Glomerular visceral epithelial cell (primary cell): Measurements from ENCODE around the gene SLC45A1.
A peak's percentile ranks its signal among the peaks of the same experiment; 100 is the strongest.

Source experiments
- DNase-seq: peaks from one replicate; pipeline ENCODE4 v3.0.0-alpha.2; 2016; ENCODE audit errors: extremely low spot score

Gene SLC45A1

DNA sequence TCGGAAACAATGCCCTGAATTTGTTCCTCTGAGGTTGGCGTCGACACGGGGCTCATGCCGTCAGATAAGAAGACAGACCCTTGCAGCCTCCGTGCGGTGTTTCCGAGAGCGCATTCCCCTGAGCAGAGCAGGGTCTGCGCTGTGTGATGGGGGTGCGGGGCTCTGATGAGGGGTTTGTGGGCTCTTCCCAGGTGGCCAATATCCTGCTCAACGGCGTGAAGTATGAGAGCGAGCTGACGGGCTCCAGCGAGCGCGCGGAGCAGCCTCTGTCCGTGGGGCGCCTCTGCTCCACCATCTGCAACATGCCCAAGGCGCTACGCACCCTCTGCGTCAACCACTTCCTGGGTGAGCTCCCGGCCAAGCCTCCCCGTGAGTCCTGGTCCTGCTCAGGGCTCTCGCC, 17.3 kb downstream of the SLC45A1 start:
- DNase-seq, result no peak

GRCh38 chr1:8337776-8338525, 20.0 kb downstream of the SLC45A1 start:
- no peak for DNase-seq

- no peak for DNase-seq
Observed at GRCh38 chr1:8338526-8339202, 20.8 kb downstream of the SLC45A1 start.

GRCh38 chr1:8339203-8339600, 21.3 kb downstream of the SLC45A1 start:
- DNase-seq, result no peak

- DNase-seq, result no peak
Observed at GRCh38 chr1:8340448-8340847, 22.5 kb downstream of the SLC45A1 start.

DNA sequence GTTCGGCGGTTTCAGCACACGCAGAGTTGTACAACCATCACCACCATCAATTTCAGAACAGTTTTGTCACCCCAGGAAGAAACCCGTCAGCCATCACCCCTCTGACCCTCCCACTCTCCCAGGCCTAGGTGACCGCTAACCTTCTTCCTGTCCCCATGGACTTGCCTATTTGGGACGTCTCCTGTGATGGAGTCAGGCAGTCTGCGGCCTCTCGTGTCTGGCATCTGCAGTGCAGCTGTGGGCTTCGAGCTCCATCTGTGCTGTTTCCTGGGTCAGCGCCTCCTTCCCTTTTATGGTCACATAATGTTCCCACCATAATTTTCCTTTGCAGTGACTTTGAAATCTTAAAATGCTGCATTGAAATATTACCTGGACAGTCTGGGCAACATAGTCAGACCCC, 24.4 kb downstream of the SLC45A1 start:
- no peak for DNase-seq

DNA sequence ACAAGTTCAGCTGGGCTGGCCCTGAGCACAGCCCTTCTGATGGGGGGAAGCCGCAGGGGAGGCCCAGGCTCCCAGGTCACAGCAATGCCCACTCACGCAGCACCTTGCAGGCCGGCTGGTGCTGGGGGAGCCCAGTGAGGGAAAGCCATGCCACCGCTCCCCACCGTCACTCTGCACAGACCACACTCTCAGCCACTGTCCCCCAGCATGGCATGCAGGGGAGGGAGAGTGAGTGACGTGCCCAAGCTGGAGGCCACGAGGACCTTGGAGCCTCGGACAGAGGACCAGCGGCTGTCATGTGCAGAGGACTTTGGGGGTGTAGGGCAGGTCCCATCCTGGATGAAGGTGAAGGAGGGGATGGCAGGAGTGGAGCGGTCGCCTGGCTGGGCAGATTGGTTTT, 25.1 kb downstream of the SLC45A1 start:
- no peak for DNase-seq

DNA sequence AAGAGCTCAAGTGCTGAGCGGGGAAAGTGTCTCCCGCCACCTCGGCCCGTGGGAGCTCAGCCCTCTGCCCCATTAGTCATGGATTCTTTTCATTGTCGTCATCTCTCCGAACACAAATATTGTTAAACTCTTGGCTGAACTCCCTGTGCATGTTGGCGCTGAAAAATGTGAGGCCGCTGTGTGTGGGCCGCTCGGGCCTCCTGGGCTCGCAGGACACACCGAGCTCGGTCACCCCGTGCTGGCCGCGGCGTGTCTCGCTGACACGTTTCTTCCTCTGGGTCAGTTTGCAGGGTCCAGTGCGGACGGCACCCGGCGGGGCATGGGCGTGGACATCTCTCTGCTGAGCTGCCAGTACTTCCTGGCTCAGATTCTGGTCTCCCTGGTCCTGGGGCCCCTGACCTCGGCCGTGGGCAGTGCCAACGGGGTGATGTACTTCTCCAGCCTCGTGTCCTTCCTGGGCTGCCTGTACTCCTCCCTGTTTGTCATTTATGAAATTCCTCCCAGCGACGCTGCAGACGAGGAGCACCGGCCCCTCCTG, 25.6 kb downstream of the SLC45A1 start:
- peak; percentile 92 for DNase-seq

- DNase-seq, result no peak
Observed at GRCh38 chr1:8344893-8345507, 27.1 kb downstream of the SLC45A1 start.

DNA sequence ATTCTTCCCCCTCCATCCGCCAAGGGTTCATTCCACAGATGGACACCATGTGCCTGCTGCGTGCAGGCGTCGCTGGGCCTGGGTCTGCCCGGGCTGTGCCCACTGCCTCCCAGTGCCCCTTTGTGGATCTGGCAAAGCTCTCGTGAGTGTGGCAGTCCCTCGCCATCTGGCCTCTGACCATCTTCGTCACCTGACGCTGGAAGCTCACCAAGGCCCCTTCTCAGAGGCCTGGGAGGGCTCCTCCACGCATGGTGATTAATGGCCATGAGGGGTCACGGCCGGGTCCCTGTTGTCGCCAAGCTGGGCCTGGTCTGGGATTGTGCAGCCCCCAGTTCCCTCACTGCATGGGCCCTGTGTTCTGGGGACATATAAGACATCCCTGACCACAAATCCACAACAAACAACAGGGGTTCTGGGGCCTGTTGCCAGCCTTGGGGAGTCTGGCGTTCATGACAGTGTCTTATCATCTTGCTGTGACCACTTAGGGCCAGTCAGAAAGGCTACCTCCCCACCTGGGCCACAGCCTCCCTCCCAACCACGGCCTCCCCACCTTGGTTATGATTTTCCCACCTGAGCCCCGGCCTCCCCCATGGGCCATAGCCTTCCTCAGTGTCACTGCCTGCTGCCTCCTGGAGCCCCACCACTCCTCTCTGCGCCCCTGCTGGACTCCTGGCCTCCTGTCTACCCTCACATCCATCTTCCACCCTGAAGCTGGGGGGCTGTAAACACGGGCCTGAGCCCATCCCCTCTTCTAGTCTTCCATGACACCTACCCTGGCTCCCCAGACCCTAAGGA, 27.9 kb downstream of the SLC45A1 start:
- no peak for DNase-seq

DNA sequence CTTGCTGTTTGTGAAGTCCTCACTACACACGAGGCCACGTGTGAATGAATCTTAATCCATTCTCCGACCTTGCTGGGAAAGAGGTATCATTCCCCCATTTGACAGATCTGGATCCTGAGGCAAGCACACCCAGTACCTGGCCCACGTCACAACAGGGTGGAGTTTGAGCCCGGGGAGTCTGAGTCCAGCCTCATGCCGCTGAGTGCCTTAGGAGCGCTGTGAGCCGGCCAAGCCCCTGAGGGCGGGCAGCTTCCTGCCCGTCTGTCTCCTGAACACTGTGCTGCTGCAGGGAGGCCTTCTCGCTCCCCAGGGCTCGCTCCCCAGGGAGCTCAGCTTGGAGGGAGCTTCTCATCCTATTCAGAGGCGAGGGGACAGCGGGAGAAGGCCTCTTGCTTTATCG, 29.7 kb downstream of the SLC45A1 start:
- no peak for DNase-seq

DNA sequence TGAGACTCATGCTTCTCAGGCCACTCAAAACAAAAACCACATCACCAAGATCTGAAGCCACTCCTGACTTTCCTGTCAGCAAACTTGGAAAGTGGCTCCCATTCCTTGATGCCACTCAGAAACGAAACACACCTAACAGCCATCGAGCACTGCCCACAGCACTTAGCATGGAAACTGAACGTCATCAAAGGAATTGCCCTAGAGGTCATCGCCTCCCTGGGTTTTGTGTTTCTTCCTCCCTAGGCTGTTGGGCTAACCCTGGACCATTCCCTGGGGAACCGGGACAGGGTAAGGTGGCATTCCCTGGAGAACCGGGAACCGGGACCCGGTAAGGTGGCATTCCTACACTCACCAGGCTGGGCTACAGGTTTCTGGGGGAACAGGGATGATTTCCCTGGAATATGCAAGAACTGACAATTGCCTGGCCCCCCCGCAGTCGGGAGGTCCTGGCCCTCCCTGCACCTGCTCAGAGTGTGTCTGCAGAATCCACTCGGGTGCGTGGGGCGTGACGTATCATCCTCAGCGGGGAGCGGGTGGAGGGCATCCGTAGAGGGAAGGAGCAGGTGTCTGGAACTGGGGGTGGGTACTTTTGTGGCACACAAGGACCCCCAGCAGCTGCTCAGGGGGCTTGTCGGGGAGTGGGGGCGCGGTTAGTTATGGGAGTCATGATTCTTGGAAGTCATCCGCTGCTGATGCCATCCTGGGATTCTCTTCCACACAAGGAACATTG, 30.3 kb downstream of the SLC45A1 start:
- no peak for DNase-seq

DNA sequence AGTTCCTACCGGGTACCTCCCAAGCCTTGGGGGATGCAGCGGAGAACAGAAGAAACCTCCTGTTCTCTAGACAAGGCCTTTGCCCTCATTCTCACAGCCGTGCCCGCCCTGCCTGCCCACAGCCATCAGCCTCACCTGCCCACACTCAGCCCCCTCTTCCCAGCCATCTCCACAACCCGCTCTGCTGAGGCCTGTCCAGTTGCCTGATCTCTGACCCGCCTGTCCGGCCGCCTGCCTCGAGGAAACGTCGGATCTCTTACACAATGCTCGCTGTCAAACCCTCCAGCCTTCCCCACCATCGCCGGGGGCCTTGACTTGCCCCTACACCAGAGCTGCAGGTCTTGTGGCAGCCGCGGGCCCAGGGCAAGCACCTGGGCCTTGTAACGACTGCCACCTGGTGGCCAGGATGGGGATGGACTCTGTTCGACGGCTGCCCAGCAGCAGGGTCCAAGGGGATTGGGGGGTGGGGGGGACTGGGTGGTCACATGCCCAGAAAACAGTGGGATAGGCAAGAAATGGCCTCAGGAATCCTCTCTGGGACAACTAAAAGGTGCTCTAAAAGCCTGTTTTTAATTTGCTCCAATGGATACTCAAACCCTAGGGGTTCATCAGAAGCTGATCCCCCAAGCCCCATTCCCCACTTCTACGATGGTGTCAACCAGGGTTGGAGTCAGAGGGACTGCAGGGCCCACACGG, 31.0 kb downstream of the SLC45A1 start:
- peak; percentile 63 for DNase-seq

DNA sequence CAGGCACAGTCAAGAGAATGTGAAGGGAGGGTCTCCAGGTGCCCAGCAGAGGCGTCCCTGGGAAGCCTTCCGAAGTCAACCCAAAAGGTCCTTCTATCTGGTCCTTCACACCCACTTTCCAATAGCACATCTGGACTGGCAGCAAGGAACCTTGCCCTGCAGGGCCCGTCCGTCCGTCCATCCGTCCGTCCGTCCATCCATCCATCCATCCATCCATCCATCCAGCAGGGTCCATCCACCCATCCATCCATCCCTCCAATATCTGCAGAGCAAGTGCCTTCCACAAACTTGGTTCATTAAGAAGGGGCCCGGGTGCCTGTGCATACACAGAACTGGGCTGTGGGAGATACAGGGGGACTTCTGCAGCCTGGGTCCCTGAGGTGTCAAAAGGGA, 31.6 kb downstream of the SLC45A1 start:
- DNase-seq, result no peak

GRCh38 chr1:8349961-8350360, 32.0 kb downstream of the SLC45A1 start:
- no peak for DNase-seq

DNA sequence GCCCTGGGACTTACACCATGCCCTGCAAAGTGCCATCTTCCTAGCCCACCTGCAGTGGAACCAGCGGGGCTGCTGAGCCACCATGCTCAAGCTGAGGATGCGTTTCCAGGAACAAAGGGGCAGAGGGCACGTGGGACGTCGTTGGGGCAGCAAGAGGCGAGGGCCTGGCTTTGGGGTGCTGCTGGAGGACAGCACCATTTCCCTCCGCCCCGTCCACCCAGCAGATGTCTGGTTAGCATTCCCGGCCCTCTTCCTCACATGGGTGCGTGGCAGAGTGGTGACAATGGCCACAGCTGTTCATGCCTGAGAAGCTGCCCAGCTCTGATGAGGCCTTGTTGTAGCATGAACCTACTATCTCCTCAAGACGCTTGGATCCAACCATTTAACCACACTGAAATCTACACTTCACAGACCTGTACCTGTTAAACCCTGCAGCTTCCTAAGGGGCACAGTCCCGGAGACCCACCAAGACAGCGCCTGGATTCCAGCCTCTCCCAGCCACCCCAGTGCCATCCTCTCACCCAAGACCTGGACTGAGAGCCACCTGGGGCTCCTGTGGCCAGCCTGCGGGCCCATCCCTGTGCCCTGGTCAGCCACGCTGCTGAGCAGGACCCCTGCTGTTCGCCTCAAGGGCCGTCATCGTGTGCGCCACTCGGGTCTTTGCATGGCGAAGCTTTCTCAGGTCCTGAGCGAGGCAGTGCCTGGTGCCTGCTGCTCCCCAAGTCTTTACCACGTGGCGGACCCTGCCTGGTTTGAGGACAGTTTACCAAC, 33.2 kb downstream of the SLC45A1 start:
- DNase-seq, result no peak

- DNase-seq, result no peak
Observed at GRCh38 chr1:8351693-8352470, 34.0 kb downstream of the SLC45A1 start.

GRCh38 chr1:8352471-8352845, 34.5 kb downstream of the SLC45A1 start:
- no peak for DNase-seq
